Measurements from ENCODE around the gene MPO. TPM values are rescaled to one million over a fixed set of nuclear protein-coding genes. Genes with fewer than 3 reads are reported as not detected.

MPO gene
- total and polyA plus RNA-seq, 2 donors (not counting 1 experiment from before 2014, with no cell fraction given): 0.07 TPM; not detected in 1

- intact Hi-C loops (cut with micrococcal nuclease): no loop called here
- Mint-ChIP-seq H3K9me3 (ENCODE audit: insufficient read depth) (no peaks in the 10 kb centered on the region), H3K27ac (no peak overlapping the region), H3K4me1 (peaks cover 3% of the 10 kb centered on the region), H3K27me3 (peaks cover 21% of the 10 kb centered on the region), H3K4me3 (no peak overlapping the region)
- no peaks in the 10 kb centered on the region for H3K36me3 ChIP-seq (replicated peaks in 1 of 2; ENCODE audit: control extremely low read depth in 1 of 2, control insufficient read depth in 1 of 2, extremely low read depth in 1 of 2, insufficient read depth in 2 of 2, low read length in 1 of 2)
- H4K20me1 ChIP-seq (ENCODE audit: control insufficient read depth, insufficient read depth, low read length, poor library complexity, severe bottlenecking): no peaks in the 10 kb centered on the region
- no peaks in the 10 kb centered on the region for H3K79me2 ChIP-seq (ENCODE audit: control insufficient read depth, insufficient read depth, low read length)
- no peak overlapping the region for H3K27ac ChIP-seq (ENCODE audit: low read length in 2 of 2)
- peaks cover 0 to 3% (median 0%) of the 10 kb centered on the region in 3 donors for H3K9me3 ChIP-seq (ENCODE audit: control extremely low read depth in 1 of 3, control insufficient read depth in 2 of 3, insufficient read depth in 1 of 3, low read length in 2 of 3)
- H3K4me2 ChIP-seq (replicated peaks; ENCODE audit: low read depth, low read length, poor library complexity, severe bottlenecking): no peak overlapping the region
- peaks cover 0 to 3% of the 10 kb centered on the region in 2 donors for H3K4me1 ChIP-seq (ENCODE audit: control insufficient read depth in 2 of 2, insufficient read depth in 2 of 2, low read length in 2 of 2)
- DNase-seq: no peak
- ATAC-seq (ENCODE audit: low read depth): no peak
- H3K9ac ChIP-seq (ENCODE audit: low read length): no peak overlapping the region
- no peak overlapping the region for H2AFZ ChIP-seq (ENCODE audit: insufficient read depth, low read depth, low read length, poor library complexity, severe bottlenecking)
- peaks cover 0 to 16% (median 0%) of the 10 kb centered on the region in 4 experiments for H3K27me3 ChIP-seq (replicated peaks in 1 of 4; ENCODE audit: control extremely low read depth in 1 of 4, control insufficient read depth in 3 of 4, insufficient read depth in 4 of 4, low read length in 3 of 4)
- ChIA-PET POLR2A (no interaction called here), CTCF (no interaction called here)
- 60% methylated on average over 2 of the region's 2 CpGs for WGBS (ENCODE audit: insufficient coverage)
- H3K4me3 ChIP-seq (ENCODE audit: control extremely low read depth in 1 of 5, extremely low read depth in 1 of 5, insufficient read depth in 1 of 5, low read depth in 2 of 5, low read length in 4 of 5): no peak overlapping the region
- no peak for TF ChIP-seq CTCF (IDR thresholded peaks at IDR 0.05)
- no peak for TF ChIP-seq EZH2 (IDR thresholded peaks at IDR 0.05; ENCODE audit: borderline replicate concordance, insufficient read depth, low read depth, low read length, poor library complexity, severe bottlenecking)
Observed at GRCh38 chr17:58276423-58276822, 4.3 kb downstream of the MPO start.

- Mint-ChIP-seq H3K27me3 (peaks cover 17% of the 10 kb centered on the region), H3K4me3 (no peak overlapping the region), H3K27ac (no peak overlapping the region), H3K9me3 (ENCODE audit: insufficient read depth) (no peaks in the 10 kb centered on the region), H3K4me1 (peaks cover 3% of the 10 kb centered on the region)
- no peaks in the 10 kb centered on the region for H3K36me3 ChIP-seq (replicated peaks in 1 of 2; ENCODE audit: control extremely low read depth in 1 of 2, control insufficient read depth in 1 of 2, extremely low read depth in 1 of 2, insufficient read depth in 2 of 2, low read length in 1 of 2)
- CTCF ChIA-PET: interaction anchor here (1.4 kb wide), 1 partner anchor 26 kb away, joined by 4 read pairs; no protein-coding TSS in a partner anchor
- no peak overlapping the region for H3K4me2 ChIP-seq (replicated peaks; ENCODE audit: low read depth, low read length, poor library complexity, severe bottlenecking)
- POLR2A ChIA-PET: no interaction called here
- peaks cover 0 to 16% (median 0%) of the 10 kb centered on the region in 4 experiments for H3K27me3 ChIP-seq (replicated peaks in 1 of 4; ENCODE audit: control extremely low read depth in 1 of 4, control insufficient read depth in 3 of 4, insufficient read depth in 4 of 4, low read length in 3 of 4)
- H3K27ac ChIP-seq (ENCODE audit: low read length in 2 of 2): no peak overlapping the region
- intact Hi-C loops (cut with micrococcal nuclease): no loop called here
- DNase-seq (no peak), ATAC-seq (ENCODE audit: low read depth) (no peak)
- H3K9ac ChIP-seq (ENCODE audit: low read length): no peak overlapping the region
- peaks cover 0 to 3% (median 0%) of the 10 kb centered on the region in 3 donors for H3K9me3 ChIP-seq (ENCODE audit: control extremely low read depth in 1 of 3, control insufficient read depth in 2 of 3, insufficient read depth in 1 of 3, low read length in 2 of 3)
- H4K20me1 ChIP-seq (ENCODE audit: control insufficient read depth, insufficient read depth, low read length, poor library complexity, severe bottlenecking): no peaks in the 10 kb centered on the region
- H2AFZ ChIP-seq (ENCODE audit: insufficient read depth, low read depth, low read length, poor library complexity, severe bottlenecking): no peak overlapping the region
- TF ChIP-seq CTCF (IDR thresholded peaks at IDR 0.05) (no peak), EZH2 (IDR thresholded peaks at IDR 0.05; ENCODE audit: borderline replicate concordance, insufficient read depth, low read depth, low read length, poor library complexity, severe bottlenecking) (no peak)
- 97% methylated on average over 8 of the region's 10 CpGs for WGBS (ENCODE audit: insufficient coverage)
- no peaks in the 10 kb centered on the region for H3K79me2 ChIP-seq (ENCODE audit: control insufficient read depth, insufficient read depth, low read length)
- H3K4me1 ChIP-seq (ENCODE audit: control insufficient read depth in 2 of 2, insufficient read depth in 2 of 2, low read length in 2 of 2): peaks cover 0 to 3% of the 10 kb centered on the region in 2 donors
- no peak overlapping the region for H3K4me3 ChIP-seq (ENCODE audit: control extremely low read depth in 1 of 5, extremely low read depth in 1 of 5, insufficient read depth in 1 of 5, low read depth in 2 of 5, low read length in 4 of 5)
Observed at GRCh38 chr17:58275417-58275816, 5.3 kb downstream of the MPO start.
